Hepatocyte (in vitro differentiated cells): ENCODE results near the gene XYLT1.

Source experiments
- EZH2 ChIP-seq: fragments of 200-600 bp; sonication (generic); IDR thresholded peaks from 2 replicates; pipeline ENCODE4 v1.6.1; 2016; ENCODE audit warnings: antibody characterized with exemption, mild to moderate bottlenecking, borderline replicate concordance
- EZH2phosphoT487 ChIP-seq: fragments of 200-600 bp; sonication (generic); IDR thresholded peaks from one replicate; pipeline ENCODE4 v1.6.1; 2018; ENCODE audit warnings: antibody characterized with exemption, mild to moderate bottlenecking, low read depth, moderate library complexity; ENCODE audit not compliant: unreplicated experiment, severe bottlenecking
- TF ChIP-seq, protein P1 (sequence below): fragments of 200-600 bp; sonication (generic); IDR thresholded peaks from 2 replicates; pipeline ENCODE4 v1.5.1; 2016; ENCODE audit warnings: antibody characterized with exemption, mild to moderate bottlenecking; ENCODE audit not compliant: poor library complexity

DNA sequence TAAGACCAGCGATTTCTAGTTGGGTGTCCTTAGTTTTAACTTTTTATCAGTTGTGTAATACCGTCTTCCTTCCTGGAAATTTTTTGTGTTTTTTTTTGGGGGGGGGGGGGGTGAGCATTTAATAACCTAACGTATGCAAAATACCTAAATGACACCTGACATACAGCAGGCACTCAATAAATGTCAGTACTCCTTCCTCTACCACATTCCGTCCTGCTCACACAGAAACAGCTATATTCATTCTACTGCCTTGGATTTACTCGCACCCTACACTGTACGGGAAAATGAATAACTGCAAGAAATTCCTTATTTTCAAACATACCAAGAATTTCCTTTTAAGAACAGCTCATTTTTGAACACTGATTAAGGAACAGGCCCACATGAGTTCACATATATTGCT, 5.3 kb downstream of the XYLT1 start:
- TF ChIP-seq, protein P1, sequence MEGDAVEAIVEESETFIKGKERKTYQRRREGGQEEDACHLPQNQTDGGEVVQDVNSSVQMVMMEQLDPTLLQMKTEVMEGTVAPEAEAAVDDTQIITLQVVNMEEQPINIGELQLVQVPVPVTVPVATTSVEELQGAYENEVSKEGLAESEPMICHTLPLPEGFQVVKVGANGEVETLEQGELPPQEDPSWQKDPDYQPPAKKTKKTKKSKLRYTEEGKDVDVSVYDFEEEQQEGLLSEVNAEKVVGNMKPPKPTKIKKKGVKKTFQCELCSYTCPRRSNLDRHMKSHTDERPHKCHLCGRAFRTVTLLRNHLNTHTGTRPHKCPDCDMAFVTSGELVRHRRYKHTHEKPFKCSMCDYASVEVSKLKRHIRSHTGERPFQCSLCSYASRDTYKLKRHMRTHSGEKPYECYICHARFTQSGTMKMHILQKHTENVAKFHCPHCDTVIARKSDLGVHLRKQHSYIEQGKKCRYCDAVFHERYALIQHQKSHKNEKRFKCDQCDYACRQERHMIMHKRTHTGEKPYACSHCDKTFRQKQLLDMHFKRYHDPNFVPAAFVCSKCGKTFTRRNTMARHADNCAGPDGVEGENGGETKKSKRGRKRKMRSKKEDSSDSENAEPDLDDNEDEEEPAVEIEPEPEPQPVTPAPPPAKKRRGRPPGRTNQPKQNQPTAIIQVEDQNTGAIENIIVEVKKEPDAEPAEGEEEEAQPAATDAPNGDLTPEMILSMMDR = no peak
- TF ChIP-seq EZH2 = no peak
- no peak for TF ChIP-seq EZH2phosphoT487
